Endodermal cell (in vitro differentiated cells): ENCODE results near the gene RPS6KC1. TPM values are rescaled to one million over a fixed set of nuclear protein-coding genes. Genes with fewer than 3 reads are reported as not detected.
"Not testable (repeated sequence)": the region's sequence is repeated elsewhere in the genome, so short reads cannot be mapped to it uniquely, and the experiment has no call there.

Experiments
- DNase-seq: peaks from one replicate; pipeline ENCODE4 v3.0.0-alpha.2; 2017
- H3K27ac ChIP-seq: 2 replicates; pipeline ENCODE4 v1.5.1; 2013; ENCODE audit warnings: mild to moderate bottlenecking, low read depth, low read length, moderate library complexity
- H3K27me3 ChIP-seq: 2 replicates; pipeline ENCODE4 v1.6.1; 2013; ENCODE audit warnings: mild to moderate bottlenecking, low read length, moderate library complexity; ENCODE audit not compliant: insufficient read depth, control insufficient read depth, poor library complexity, severe bottlenecking
- H3K36me3 ChIP-seq: 2 replicates; pipeline ENCODE4 v1.7.0; 2013; ENCODE audit warnings: mild to moderate bottlenecking, low read length, moderate library complexity; ENCODE audit not compliant: control insufficient read depth, insufficient read depth
- H3K4me1 ChIP-seq: one replicate; pipeline ENCODE4 v1.7.0; 2013; ENCODE audit warnings: low read length; ENCODE audit not compliant: control insufficient read depth, insufficient read depth
- H3K4me3 ChIP-seq: 2 replicates; pipeline ENCODE4 v1.5.1; 2013; ENCODE audit warnings: mild to moderate bottlenecking, low read length, moderate library complexity
- H3K9ac ChIP-seq: 2 replicates; pipeline ENCODE4 v1.6.1; 2013; ENCODE audit warnings: mild to moderate bottlenecking, low read length, moderate library complexity; ENCODE audit not compliant: poor library complexity, severe bottlenecking; ENCODE audit errors: extremely low read depth
- H3K9me3 ChIP-seq: 2 replicates; pipeline ENCODE4 v1.6.1; 2013; ENCODE audit warnings: mild to moderate bottlenecking, low read length, moderate library complexity; ENCODE audit not compliant: control insufficient read depth
- H3K27ac Mint-ChIP-seq: 2 replicates; pipeline ENCODE4 v1.8.0; 2020; ENCODE audit warnings: mixed read lengths
- H3K27me3 Mint-ChIP-seq: 2 replicates; pipeline ENCODE4 v1.8.0; 2021; ENCODE audit warnings: mild to moderate bottlenecking, mixed read lengths; ENCODE audit not compliant: insufficient read depth
- H3K36me3 Mint-ChIP-seq: 2 replicates; pipeline ENCODE4 v1.8.0; 2020; ENCODE audit warnings: low read depth, mixed read lengths
- H3K4me1 Mint-ChIP-seq: 2 replicates; pipeline ENCODE4 v1.8.0; 2020; ENCODE audit warnings: mixed read lengths
- H3K4me3 Mint-ChIP-seq: 2 replicates; pipeline ENCODE4 v1.8.0; 2020; ENCODE audit warnings: mild to moderate bottlenecking, moderate library complexity, mixed read lengths
- H3K9me3 Mint-ChIP-seq: 2 replicates; pipeline ENCODE4 v1.8.0; 2020; ENCODE audit warnings: mild to moderate bottlenecking, mixed read lengths
- WGBS, 2 experiments: methylation state at CpG; one replicate each; pipeline versions ENCODE4 v1.1.5 to v1.1.7; 2013; ENCODE audit warnings: missing lambda C conversion rate in 2 of 2, mixed read lengths in 1 of 2; ENCODE audit not compliant: insufficient coverage in 1 of 2, insufficient read length in 1 of 2; 5-methylcytosine and 5-hydroxymethylcytosine counted together
- total RNA-seq, 2 donors: library from RNA; stranded (reverse); fragmentation: NEBNext Ultra II Directional in 1 of 2; extraction: Animal tissue kit (Norgen Biotek cat#: 25700) in 1 of 2; gene quantifications; 2 replicates in 1 of 2; 3 replicates in 1 of 2; pipeline ENCODE4 v1.2.1, GENCODE V29; 2021
- TF ChIP-seq, protein P1 (sequence below): fragments of 200-600 bp; sonication (generic); conservative IDR thresholded peaks from 2 replicates; pipeline ENCODE4 v1.5.0; 2021; ENCODE audit warnings: antibody characterized with exemption, mild to moderate bottlenecking

The RPS6KC1 gene
- total RNA-seq, 2 donors from 2014 or later: 31.4 to 36.3 TPM

DNA sequence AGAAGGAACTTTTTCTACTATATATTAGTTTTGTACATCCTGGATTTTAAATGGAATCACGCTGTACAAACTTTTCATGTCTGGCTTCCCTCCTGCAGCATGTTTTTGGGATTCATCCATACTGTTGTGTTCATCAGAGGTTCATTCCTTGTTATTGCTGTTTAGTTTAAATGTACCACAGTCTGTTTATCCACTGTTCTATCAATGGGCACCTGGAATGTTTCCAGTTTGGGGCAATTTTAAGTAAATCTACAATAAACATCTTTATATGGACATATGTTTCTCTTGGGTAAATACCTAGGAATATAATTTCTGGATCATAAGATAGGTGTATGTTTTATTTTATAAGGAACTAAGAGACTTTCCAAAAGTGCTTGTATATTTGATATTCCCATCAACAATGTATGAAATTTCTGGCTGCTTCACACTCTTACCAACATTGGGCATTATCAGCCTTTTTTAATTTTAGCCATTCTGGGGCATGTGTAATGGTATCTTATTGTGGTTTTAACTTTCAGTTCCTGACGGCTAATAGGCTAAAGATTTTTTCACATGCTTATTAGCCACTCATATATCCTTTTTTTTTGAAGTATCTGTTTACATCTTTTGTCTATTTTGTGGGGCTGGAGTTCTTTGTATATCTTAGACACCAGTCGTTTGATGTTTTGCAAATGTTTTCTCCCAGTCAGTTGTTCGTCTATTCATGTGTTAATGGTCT is 48.8 kb downstream of the RPS6KC1 start:
- peaks cover 2% of the 10 kb centered on the region for H3K4me1 Mint-ChIP-seq
- Histone ChIP-seq H3K27me3 (no peaks in the 10 kb centered on the region), H3K4me1 (no peaks in the 10 kb centered on the region), H3K27ac (no peak overlapping the region), H3K9me3 (peaks cover 25% of the 10 kb centered on the region), H3K9ac (no peak overlapping the region), H3K4me3 (no peak overlapping the region), H3K36me3 (peaks cover 25% of the 10 kb centered on the region)
- no peaks in the 10 kb centered on the region for H3K27me3 Mint-ChIP-seq
- H3K27ac Mint-ChIP-seq: no peak overlapping the region
- H3K9me3 Mint-ChIP-seq: peaks cover 7% of the 10 kb centered on the region
- WGBS, 2 experiments: 82% methylated on average over 4 of the region's 4 CpGs; no CpG with 5 or more reads in 1 of the 2 experiments
- no peak overlapping the region for H3K4me3 Mint-ChIP-seq
- H3K36me3 Mint-ChIP-seq: peaks cover 44% of the 10 kb centered on the region
- no peak for DNase-seq
- TF ChIP-seq, protein P1, sequence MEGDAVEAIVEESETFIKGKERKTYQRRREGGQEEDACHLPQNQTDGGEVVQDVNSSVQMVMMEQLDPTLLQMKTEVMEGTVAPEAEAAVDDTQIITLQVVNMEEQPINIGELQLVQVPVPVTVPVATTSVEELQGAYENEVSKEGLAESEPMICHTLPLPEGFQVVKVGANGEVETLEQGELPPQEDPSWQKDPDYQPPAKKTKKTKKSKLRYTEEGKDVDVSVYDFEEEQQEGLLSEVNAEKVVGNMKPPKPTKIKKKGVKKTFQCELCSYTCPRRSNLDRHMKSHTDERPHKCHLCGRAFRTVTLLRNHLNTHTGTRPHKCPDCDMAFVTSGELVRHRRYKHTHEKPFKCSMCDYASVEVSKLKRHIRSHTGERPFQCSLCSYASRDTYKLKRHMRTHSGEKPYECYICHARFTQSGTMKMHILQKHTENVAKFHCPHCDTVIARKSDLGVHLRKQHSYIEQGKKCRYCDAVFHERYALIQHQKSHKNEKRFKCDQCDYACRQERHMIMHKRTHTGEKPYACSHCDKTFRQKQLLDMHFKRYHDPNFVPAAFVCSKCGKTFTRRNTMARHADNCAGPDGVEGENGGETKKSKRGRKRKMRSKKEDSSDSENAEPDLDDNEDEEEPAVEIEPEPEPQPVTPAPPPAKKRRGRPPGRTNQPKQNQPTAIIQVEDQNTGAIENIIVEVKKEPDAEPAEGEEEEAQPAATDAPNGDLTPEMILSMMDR: no peak

DNA sequence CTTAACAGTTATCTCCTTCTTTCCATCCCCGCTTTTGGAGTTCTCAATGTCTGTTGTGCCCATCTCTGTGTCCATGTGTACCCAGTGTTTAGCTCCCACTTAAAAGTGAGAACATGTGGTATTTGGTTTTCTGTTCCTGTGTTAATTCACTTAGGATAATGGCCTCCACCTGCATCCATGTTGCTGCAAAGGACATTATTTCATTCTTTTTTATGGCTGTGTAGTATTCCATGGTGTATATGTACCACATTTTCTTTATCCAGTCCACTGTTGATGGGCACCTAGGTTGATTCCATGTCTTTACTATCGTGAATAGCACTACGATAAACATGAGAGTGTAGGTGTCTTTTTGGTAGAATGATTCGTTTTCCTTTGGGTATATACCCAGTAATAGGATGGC is 49.5 kb downstream of the RPS6KC1 start:
- not testable (repeated sequence) for H3K27me3 Mint-ChIP-seq, H3K4me3 Mint-ChIP-seq, H3K4me1 ChIP-seq, H3K4me3 ChIP-seq, H3K4me1 Mint-ChIP-seq, H3K9ac ChIP-seq, H3K27ac Mint-ChIP-seq, DNase-seq, H3K27me3 ChIP-seq, H3K27ac ChIP-seq, H3K9me3 Mint-ChIP-seq
- H3K36me3 ChIP-seq: peaks cover 27% of the 10 kb centered on the region
- 95% methylated on average over 4 of the region's 4 CpGs; no CpG with 5 or more reads in 1 of the 2 experiments for WGBS, 2 experiments
- H3K9me3 ChIP-seq: peaks cover 23% of the 10 kb centered on the region
- peaks cover 42% of the 10 kb centered on the region for H3K36me3 Mint-ChIP-seq

DNA sequence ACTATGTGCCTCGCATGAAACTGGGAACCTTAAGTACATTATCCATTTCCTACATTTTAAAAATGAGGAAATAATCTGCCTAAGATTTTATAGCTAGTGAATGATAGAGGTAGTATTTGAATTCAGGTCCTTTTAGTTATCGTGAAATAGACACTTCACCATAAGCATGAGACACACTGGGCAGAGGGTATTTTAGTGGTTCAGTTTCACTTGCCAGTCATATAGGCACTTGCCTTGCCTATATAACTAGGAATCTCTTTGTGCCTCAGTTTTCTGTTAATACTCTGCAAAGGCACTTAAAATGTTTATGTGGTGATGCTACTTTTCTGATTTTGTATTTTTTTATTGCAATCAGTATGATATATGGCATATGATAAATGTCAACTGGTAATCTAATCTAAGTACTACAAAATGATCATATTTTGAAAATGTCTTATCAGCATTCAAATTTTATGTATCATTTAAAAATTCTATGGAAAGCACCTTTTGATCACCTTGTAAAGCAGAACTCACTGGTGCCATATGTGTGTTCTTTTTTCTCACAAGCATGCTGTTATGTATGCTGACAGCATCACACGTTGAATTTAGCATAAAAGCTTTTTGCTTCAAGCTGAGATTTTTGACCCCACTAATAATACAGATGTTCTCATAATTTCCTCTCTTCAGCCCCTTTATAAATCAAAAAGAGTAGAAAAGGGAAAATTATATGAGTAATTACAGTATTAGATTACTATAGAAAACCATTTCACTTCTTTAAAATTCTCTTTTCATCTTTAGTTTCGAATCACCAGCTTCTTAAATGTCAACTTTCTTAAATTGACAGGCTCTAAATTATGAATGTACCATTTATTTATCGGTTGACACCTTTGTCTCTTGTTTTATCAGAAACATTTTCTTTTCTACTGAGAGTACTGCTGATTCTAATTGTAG is 52.6 kb downstream of the RPS6KC1 start:
- Histone ChIP-seq H3K27ac (no peak overlapping the region), H3K36me3 (peaks cover 34% of the 10 kb centered on the region), H3K9me3 (peaks cover 22% of the 10 kb centered on the region), H3K9ac (no peak overlapping the region), H3K27me3 (no peaks in the 10 kb centered on the region), H3K4me3 (no peak overlapping the region), H3K4me1 (no peaks in the 10 kb centered on the region)
- H3K4me3 Mint-ChIP-seq: no peak overlapping the region
- no peaks in the 10 kb centered on the region for H3K4me1 Mint-ChIP-seq
- no peak for DNase-seq
- H3K36me3 Mint-ChIP-seq: peaks cover 40% of the 10 kb centered on the region
- WGBS, 2 experiments: 91% methylated on average over 3 to 5 of the region's 5 CpGs
- TF ChIP-seq, protein P1: no peak
- H3K27me3 Mint-ChIP-seq: no peaks in the 10 kb centered on the region
- H3K9me3 Mint-ChIP-seq: peaks cover 3% of the 10 kb centered on the region
- H3K27ac Mint-ChIP-seq: no peak overlapping the region
